ENCODE data around the gene TEX53.

Gene TEX53

GRCh38 chr9:114652776-114653555 is 4.6 kb downstream of the TEX53 start:
- no peak for DNase-seq (ENCODE audit: extremely low read depth, low read depth)
- no peak overlapping the region for H3K4me3 ChIP-seq (replicated peaks; ENCODE audit: low read depth, low read length)
- no peak for TF ChIP-seq CTCF (IDR thresholded peaks at IDR 0.05; ENCODE audit: low read depth, low read length, missing control alignments)

- TF ChIP-seq CTCF (IDR thresholded peaks at IDR 0.05; ENCODE audit: low read depth, low read length, missing control alignments), result no peak
- DNase-seq (ENCODE audit: extremely low read depth, low read depth), result no peak
- H3K4me3 ChIP-seq (replicated peaks; ENCODE audit: low read depth, low read length), result no peak overlapping the region
These were observed 13.7 kb downstream of the TEX53 start for GRCh38 chr9:114643896-114644295.

- no peak overlapping the region for H3K4me3 ChIP-seq (replicated peaks; ENCODE audit: low read depth, low read length)
- TF ChIP-seq CTCF (IDR thresholded peaks at IDR 0.05; ENCODE audit: low read depth, low read length, missing control alignments), result no peak
- no peak for DNase-seq (ENCODE audit: extremely low read depth, low read depth)
These were observed 14.6 kb downstream of the TEX53 start for GRCh38 chr9:114643001-114643400.

- no peak overlapping the region for H3K4me3 ChIP-seq (replicated peaks; ENCODE audit: low read depth, low read length)
- no peak for DNase-seq (ENCODE audit: extremely low read depth, low read depth)
- TF ChIP-seq CTCF (IDR thresholded peaks at IDR 0.05; ENCODE audit: low read depth, low read length, missing control alignments), result no peak
These were observed 15.6 kb downstream of the TEX53 start for GRCh38 chr9:114641967-114642366.

- H3K4me3 ChIP-seq (replicated peaks; ENCODE audit: low read depth, low read length), result no peak overlapping the region
- no peak for TF ChIP-seq CTCF (IDR thresholded peaks at IDR 0.05; ENCODE audit: low read depth, low read length, missing control alignments)
- DNase-seq (ENCODE audit: extremely low read depth, low read depth), result no peak
These were observed 19.2 kb downstream of the TEX53 start for GRCh38 chr9:114638404-114638803.

GRCh38 chr9:114634387-114634786 is 23.2 kb downstream of the TEX53 start:
- no peak for DNase-seq (ENCODE audit: extremely low read depth, low read depth)
- H3K4me3 ChIP-seq (replicated peaks; ENCODE audit: low read depth, low read length), result no peak overlapping the region
- TF ChIP-seq CTCF (IDR thresholded peaks at IDR 0.05; ENCODE audit: low read depth, low read length, missing control alignments), result no peak

All from HFF-Myc (cell line).